GM23248 (cell line): Measurements from ENCODE around the gene ZNF683.
"Not testable (repeated sequence)": the region's sequence is repeated elsewhere in the genome, so short reads cannot be mapped to it uniquely, and the experiment has no call there.

Source experiments
- EZH2 ChIP-seq: fragments of 200-600 bp; sonication (generic); IDR thresholded peaks from 2 replicates; pipeline ENCODE4 v1.6.1; 2018; ENCODE audit warnings: antibody characterized with exemption, mild to moderate bottlenecking; ENCODE audit not compliant: insufficient read depth, poor library complexity, severe bottlenecking
- EZH2phosphoT487 ChIP-seq: fragments of 200-600 bp; sonication (generic); IDR thresholded peaks from 2 replicates; pipeline ENCODE4 v1.6.1; 2018; ENCODE audit warnings: antibody characterized with exemption, moderate library complexity, mild to moderate bottlenecking, low read depth; ENCODE audit not compliant: insufficient read depth

GRCh38 chr1:26385063-26385462 lies 12.5 kb upstream of the ZNF683 start:
- TF ChIP-seq EZH2, EZH2phosphoT487: not testable (repeated sequence)
